Ascending aorta (tissue), 2 donors: ENCODE measurements around the gene CDRT4. TPM values are rescaled to one million over a fixed set of nuclear protein-coding genes. Genes with fewer than 3 reads are reported as not detected.

Experiments
- DNase-seq, 2 donors: peaks; one replicate each; pipeline ENCODE4 v3.0.0-alpha.2; 2019; ENCODE audit warnings: low spot score in 2 of 2
- H3K27ac ChIP-seq, 2 donors: fragments of 200-600 bp; sonication (generic); one replicate each; pipeline ENCODE4 v1.5.1; 2016 to 2017; ENCODE audit warnings: mild to moderate bottlenecking in 1 of 2
- H3K27me3 ChIP-seq: fragments of 200-600 bp; sonication (generic); one replicate; pipeline ENCODE4 v1.5.1; 2017
- H3K36me3 ChIP-seq, 2 donors: fragments of 200-600 bp; sonication (generic); one replicate each; pipeline ENCODE4 v1.5.1; 2016
- H3K4me1 ChIP-seq, 2 donors: fragments of 200-600 bp; sonication (generic); one replicate each; pipeline ENCODE4 v1.5.1; 2016 to 2017; ENCODE audit warnings: mild to moderate bottlenecking in 1 of 2
- H3K4me3 ChIP-seq, 2 donors: fragments of 200-600 bp; sonication (generic); one replicate each; pipeline ENCODE4 v1.5.1; 2016 to 2017; ENCODE audit warnings: mild to moderate bottlenecking in 1 of 2
- H3K9me3 ChIP-seq, 2 donors: fragments of 200-600 bp; sonication (generic); one replicate each; pipeline ENCODE4 v1.5.1; 2016
- CTCF ChIP-seq, 3 experiments: fragments of 200-600 bp in 2 of 3; fragments of 450-650 bp in 1 of 3; sonication (generic) in 2 of 3; IDR thresholded peaks; one replicate each; pipeline ENCODE4 v1.5.1; 2016 to 2019; ENCODE audit warnings: antibody characterized with exemption in 3 of 3, mild to moderate bottlenecking in 1 of 3, moderate library complexity in 1 of 3
- intact Hi-C: fragments of 100-400 bp; cut with DNase I; formaldehyde crosslinking; loops from one replicate; pipeline ENCODE4 v1.15.1; 2023
- total RNA-seq: library from RNA; depleted of rRNA; stranded (reverse); fragments of >200 nt; gene quantifications from one replicate; pipeline ENCODE4 v1.1.0, GENCODE V29; 2016

Gene CDRT4
- total RNA-seq, 1 donor from 2014 or later, result 3.7 TPM

GRCh38 chr17:15475631-15476354, 8.4 kb upstream of the CDRT4 start:
- DNase-seq, result no peak
- Histone ChIP-seq H3K27ac (peak overlapping the region; percentile 50 to 56), H3K4me3 (no peak overlapping the region), H3K4me1 (peaks cover 0 to 2% of the 10 kb centered on the region in 2 donors), H3K27me3 (no peaks in the 10 kb centered on the region), H3K36me3 (no peaks in the 10 kb centered on the region), H3K9me3 (no peaks in the 10 kb centered on the region)
- intact Hi-C loops, result no loop called here
- TF ChIP-seq CTCF (IDR thresholded peaks at IDR 0.05), result no peak

GRCh38 chr17:15472891-15473290, 5.5 kb upstream of the CDRT4 start:
- H3K27ac ChIP-seq, result no peak overlapping the region
- H3K27me3 ChIP-seq, result no peaks in the 10 kb centered on the region
- no peak for TF ChIP-seq CTCF (IDR thresholded peaks at IDR 0.05)
- no peak for DNase-seq
- H3K4me3 ChIP-seq, result no peak overlapping the region
- H3K9me3 ChIP-seq, result no peaks in the 10 kb centered on the region
- peaks cover 0 to 12% of the 10 kb centered on the region in 2 donors for H3K4me1 ChIP-seq
- intact Hi-C loops, result no loop called here
- no peaks in the 10 kb centered on the region for H3K36me3 ChIP-seq

GRCh38 chr17:15470536-15470935, 3.1 kb upstream of the CDRT4 start:
- intact Hi-C loops, result no loop called here

DNA sequence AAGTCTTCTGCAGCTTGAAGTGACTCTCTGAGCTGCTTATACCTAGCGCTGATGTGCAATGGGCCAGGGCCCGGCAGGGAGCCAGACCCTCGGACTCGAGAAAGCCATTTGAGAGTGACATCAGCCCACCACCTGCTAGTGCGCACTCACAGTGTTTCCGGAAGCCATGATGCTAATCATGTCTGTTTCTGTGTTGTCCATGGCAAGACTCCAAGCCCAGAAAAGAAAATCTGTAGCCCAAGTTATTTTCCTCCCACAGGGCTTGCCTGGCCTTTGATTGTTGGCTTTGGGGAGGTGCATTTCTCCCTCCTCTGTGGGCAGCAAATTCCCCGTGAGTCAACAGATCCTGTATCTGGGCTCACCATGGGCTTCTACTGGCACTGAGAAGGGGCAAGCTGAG, 1.8 kb upstream of the CDRT4 start:
- Histone ChIP-seq H3K4me3 (no peak overlapping the region), H3K36me3 (no peaks in the 10 kb centered on the region), H3K9me3 (no peaks in the 10 kb centered on the region), H3K27me3 (no peaks in the 10 kb centered on the region), H3K27ac (peak overlapping the region; percentile 6 to 33), H3K4me1 (peaks cover 0 to 12% of the 10 kb centered on the region in 2 donors)
- intact Hi-C loops, result no loop called here
- TF ChIP-seq CTCF (IDR thresholded peaks at IDR 0.05), result no peak
- DNase-seq, result peak in 1 of 2 donors; percentile 72

More at GRCh38 chr17:15470536-15470935, 3.1 kb upstream of the CDRT4 start:
- Histone ChIP-seq H3K27ac (no peak overlapping the region), H3K4me3 (no peak overlapping the region), H3K9me3 (no peaks in the 10 kb centered on the region), H3K36me3 (no peaks in the 10 kb centered on the region), H3K4me1 (peaks cover 0 to 12% of the 10 kb centered on the region in 2 donors), H3K27me3 (no peaks in the 10 kb centered on the region)
- DNase-seq, result no peak
- TF ChIP-seq CTCF (IDR thresholded peaks at IDR 0.05), result no peak

DNA sequence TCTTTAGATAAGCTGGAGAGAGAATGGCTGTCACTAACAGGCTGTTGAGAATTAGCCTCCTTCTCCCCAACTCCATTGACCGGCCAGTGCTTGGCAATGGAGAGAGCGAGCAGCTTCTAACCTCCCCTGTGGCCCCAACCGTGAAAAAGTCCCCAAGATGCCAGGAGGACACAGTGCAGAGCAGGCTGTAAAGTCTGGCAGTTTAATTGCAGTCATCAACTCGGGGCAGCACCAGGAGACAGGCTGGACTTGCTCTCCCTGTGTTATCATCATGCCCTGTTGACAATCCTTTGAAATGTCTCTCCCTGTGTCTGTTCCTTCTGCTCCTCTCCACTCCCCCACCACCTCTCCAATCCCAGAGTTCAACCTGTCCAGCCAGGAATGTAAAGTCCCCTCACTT, 705 bp upstream of the CDRT4 start:
- intact Hi-C loops, result no loop called here
- Histone ChIP-seq H3K4me1 (peaks cover 4 to 22% of the 10 kb centered on the region in 2 donors), H3K27ac (peak overlapping the region in 1 of 2 donors; percentile 18), H3K9me3 (no peaks in the 10 kb centered on the region), H3K4me3 (no peak overlapping the region), H3K36me3 (no peaks in the 10 kb centered on the region), H3K27me3 (no peaks in the 10 kb centered on the region)
- TF ChIP-seq CTCF (IDR thresholded peaks at IDR 0.05), result no peak
- DNase-seq, result no peak
